GM08714 (cell line): ENCODE results near the gene KCTD5.
"Not testable (repeated sequence)": the region's sequence is repeated elsewhere in the genome, so short reads cannot be mapped to it uniquely, and the experiment has no call there.

Experiments
- H3K4me3 ChIP-seq: fragments of 200-500 bp; sonication (Bioruptor generic); 2 replicates; pipeline ENCODE4 v1.5.1; 2014; ENCODE audit warnings: mild to moderate bottlenecking, low read length, inconsistent platforms
- ZNF274 ChIP-seq: IDR thresholded peaks from 2 replicates; pipeline ENCODE4 v1.6.1; 2012; ENCODE audit warnings: mild to moderate bottlenecking, low read depth, low read length

KCTD5 gene, protein sequence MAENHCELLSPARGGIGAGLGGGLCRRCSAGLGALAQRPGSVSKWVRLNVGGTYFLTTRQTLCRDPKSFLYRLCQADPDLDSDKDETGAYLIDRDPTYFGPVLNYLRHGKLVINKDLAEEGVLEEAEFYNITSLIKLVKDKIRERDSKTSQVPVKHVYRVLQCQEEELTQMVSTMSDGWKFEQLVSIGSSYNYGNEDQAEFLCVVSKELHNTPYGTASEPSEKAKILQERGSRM

DNA sequence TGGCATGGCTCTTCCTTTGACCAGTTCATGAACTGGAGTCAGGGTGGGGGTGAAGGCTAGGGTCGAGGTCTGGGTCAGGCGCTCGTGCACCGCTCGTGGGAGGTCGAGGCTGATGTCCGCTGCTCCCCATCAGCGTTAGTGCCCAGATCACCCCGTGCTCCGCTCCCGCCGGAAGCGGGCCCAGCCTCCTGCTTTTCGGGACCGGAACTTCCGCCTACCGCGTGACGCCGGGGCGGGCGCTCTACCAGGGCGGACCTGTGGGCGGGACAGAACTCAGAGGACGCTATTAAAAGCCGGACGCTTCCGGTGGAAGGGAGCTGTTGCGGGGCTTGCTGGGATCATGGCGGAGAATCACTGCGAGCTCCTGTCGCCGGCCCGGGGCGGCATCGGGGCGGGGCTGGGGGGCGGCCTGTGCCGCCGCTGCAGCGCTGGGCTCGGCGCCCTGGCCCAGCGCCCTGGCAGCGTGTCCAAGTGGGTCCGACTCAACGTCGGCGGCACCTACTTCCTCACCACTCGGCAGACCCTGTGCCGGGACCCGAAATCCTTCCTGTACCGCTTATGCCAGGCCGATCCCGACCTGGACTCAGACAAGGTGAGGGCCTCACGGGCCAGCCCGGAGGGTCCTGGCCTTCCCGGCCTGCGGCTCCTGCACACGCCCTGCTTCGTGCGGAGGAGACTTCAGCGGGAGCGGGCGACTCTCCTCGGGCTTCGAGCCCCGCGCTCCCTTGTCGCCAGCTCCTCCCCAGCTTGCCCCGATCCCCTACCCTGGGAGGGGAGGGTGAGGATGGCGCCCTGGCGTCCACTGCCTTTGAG is at the start of gene KCTD5:
Gene KCTD5 (plus strand): TSS at position 315 of the 813 bp plus-strand sequence. CDS start 26 bp downstream, at position 341.
- peak within 1 kb of the TSS; percentile 75 for H3K4me3 ChIP-seq
- no peak for TF ChIP-seq ZNF274

DNA sequence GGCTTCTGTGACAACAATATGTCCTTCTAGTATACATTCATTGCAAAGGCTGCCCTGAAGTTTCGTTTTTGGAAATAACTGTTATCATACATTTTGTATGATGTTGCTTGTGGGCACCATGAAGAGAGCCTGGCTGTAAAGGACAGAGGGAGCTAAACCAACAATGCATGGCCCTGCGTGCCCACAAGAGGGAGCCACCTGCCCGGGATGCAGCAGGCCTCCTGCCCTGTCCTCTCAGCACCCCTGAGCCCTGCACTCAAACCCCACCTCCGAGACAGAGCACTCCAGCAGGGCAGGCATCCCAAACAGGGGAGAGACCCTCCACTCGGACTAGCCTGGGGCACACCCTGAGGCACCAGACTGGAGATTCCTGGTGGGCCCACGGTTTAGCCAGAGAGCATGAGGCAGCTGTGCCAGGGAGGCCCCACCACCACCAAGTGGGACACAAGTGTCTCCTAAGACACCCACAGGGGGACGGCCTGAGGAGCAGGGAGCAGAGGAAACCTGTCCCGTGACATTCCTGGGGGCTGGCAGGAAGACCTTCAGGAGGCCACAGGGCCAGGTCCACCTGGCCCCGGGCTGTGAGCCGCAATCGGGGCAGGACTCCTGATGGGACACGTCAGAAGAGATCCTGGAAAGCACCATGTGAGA is 43.1 kb upstream of the KCTD5 start:
- not testable (repeated sequence) for H3K4me3 ChIP-seq

- H3K4me3 ChIP-seq = not testable (repeated sequence)
These were observed 42.6 kb upstream of the KCTD5 start for GRCh38 chr16:2639722-2640072.

DNA sequence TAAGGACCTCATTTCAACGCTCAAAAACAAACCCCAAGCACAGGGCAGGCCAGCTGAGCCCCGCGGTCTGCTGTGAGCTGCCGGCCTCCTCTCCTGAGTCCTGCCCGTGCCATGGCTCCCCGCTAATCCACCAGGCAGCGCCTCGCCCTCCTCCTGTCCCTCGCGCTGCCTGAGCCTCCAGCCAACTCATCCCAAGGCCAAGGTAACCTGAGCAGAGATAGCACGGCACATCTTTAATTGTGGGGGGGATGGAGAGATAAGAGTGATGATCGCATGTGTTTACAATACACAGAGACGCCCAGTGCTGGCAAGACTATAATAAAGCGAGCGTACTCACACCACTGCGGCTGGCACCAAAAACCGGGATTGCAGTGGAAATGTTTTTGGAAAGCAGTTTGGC is 39.8 kb upstream of the KCTD5 start:
- not testable (repeated sequence) for H3K4me3 ChIP-seq

GRCh38 chr16:2644754-2645453 is 37.4 kb upstream of the KCTD5 start:
- not testable (repeated sequence) for H3K4me3 ChIP-seq

DNA sequence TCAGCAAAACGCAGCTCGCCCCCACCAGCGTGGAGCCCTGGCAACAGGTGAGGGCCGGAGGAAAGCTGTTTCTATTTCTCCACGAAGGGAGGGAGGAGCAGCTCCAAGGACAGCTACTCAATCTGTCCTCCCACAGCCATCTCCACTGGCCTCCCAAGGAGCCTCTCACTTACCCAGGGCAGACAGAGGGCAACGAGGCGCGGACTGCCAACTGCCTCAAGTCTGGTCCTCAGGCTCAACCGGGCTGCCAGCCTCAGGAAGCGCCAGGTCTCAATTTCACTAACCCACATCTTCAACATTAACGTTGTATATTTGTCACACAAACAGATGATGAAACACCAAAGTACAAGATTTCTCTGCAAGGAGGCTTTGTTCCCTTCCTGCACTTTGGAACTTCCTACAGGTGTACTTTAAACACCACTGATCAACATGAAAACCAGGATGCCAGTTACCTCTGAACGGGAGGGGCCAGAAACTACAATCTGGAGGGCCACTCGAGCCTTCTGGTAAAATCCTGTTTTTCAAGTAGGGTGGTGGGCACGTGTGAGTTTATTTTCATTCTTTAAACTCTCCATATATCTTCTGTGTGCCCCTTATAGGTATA is 31.0 kb upstream of the KCTD5 start:
- not testable (repeated sequence) for H3K4me3 ChIP-seq

DNA sequence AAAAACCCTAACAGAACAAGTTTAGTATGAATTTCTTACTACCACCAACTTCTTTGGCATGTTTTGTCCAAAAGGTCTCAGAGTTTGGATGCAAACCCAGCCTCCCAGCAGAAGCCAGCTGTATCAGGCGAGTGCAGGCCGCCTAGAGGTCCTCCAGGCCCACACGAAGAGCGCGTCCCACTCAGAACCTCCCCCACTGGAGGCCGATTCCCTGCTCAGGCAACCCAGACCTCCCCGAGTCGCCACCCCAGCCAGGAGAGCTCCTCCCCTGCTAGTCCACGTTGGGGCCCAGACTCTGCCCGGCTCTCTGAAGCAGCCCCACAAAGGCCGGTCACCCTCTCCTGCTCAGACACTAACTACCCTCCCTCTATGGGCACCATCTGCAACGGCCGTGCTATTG is 28.4 kb upstream of the KCTD5 start:
- not testable (repeated sequence) for H3K4me3 ChIP-seq

- not testable (repeated sequence) for H3K4me3 ChIP-seq
These were observed 27.4 kb upstream of the KCTD5 start for GRCh38 chr16:2654949-2655348.

DNA sequence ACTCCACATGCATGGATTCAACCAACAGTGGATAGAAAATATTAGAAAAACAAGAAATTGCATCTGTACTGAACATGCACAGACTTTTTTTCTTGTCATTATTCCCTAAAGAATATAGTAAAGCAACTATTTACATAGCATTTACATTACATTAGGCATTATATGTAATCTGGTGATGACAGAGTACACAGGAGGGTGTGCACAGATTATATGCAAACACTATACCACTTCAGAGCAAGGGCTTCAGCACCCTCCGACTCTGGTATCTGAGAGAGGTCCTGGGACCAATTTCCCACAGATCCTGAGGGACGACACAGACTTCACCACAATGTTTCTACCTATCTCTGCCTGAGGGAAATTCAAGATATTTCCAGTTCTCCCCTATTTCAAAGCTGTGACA is 25.3 kb upstream of the KCTD5 start:
- no peak overlapping the region for H3K4me3 ChIP-seq
- no peak for TF ChIP-seq ZNF274

DNA sequence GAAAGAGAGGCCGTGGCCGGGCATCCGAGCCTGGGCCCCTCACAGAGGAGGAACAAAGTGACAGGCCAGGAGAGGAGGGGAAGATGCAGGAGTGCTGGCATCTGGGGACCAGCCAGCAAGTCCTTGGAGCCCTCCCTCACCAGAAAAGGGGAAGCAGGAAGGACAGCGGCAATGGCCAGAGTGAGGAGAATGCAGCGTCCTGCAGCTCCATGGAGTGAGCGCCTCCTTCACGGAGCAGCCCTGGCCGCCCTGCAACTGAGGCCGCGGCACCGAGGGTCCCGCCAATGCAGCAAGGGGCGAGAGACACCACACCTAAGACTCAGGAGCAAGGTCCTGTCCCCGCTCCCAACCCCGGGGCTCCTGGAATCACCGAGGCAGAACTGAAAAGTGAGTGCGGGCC is 24.5 kb upstream of the KCTD5 start:
- not testable (repeated sequence) for H3K4me3 ChIP-seq

DNA sequence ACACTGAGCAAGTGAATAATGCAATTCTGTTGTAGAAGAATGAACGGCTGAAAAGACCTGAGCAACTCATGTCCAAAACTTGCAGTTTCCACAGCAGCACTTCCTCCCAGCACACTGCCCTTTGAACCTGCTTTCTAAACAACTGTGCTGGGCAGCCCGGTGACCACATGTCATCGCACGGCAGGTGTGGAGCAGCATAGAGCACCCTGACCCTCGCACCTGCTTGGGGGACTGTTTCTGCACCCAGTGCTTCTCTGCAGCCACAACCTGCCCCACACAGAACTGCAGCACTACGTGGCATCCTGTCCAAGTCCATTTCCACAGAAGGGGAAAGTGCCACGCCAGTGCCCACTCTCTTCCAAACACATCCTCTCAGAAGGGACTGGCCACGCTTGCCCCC is 22.8 kb upstream of the KCTD5 start:
- not testable (repeated sequence) for H3K4me3 ChIP-seq

- not testable (repeated sequence) for H3K4me3 ChIP-seq
These were observed 22.2 kb upstream of the KCTD5 start for GRCh38 chr16:2660014-2660662.

- not testable (repeated sequence) for H3K4me3 ChIP-seq
These were observed 21.5 kb upstream of the KCTD5 start for GRCh38 chr16:2660755-2661373.
